HL-60/S4 (cell line): ENCODE data around the gene FOXB1.

ENCODE experiments used
- in situ Hi-C: fragments of 300-500 bp; cut with MboI; formaldehyde crosslinking; loops from 2 replicates; pipeline ENCODE4 v1.14.3; 2022; ENCODE audit warnings: low sequenced_read_pairs

The FOXB1 gene

GRCh38 chr15:60004009-60004845, at the start of gene FOXB1:
FOXB1 (plus strand) TSS chr15:60004311; CDS start chr15:60004964, 653 bp downstream.
- in situ Hi-C loops: no loop called here

GRCh38 chr15:59958288-59958687, 45.8 kb upstream of the FOXB1 start:
- in situ Hi-C loops: no loop called here

- in situ Hi-C loops: no loop called here
Measured at GRCh38 chr15:59960318-59960717, 43.8 kb upstream of the FOXB1 start.

GRCh38 chr15:59963322-59963721, 40.8 kb upstream of the FOXB1 start:
- in situ Hi-C loops: no loop called here

GRCh38 chr15:59963925-59964324, 40.2 kb upstream of the FOXB1 start:
- in situ Hi-C loops: no loop called here

- in situ Hi-C loops: no loop called here
Measured at GRCh38 chr15:59965741-59966140, 38.4 kb upstream of the FOXB1 start.

GRCh38 chr15:59966262-59966661, 37.8 kb upstream of the FOXB1 start:
- in situ Hi-C loops: no loop called here

GRCh38 chr15:59968314-59968713, 35.8 kb upstream of the FOXB1 start:
- in situ Hi-C loops: no loop called here

GRCh38 chr15:59972241-59972640, 31.9 kb upstream of the FOXB1 start:
- in situ Hi-C loops: no loop called here

- in situ Hi-C loops: no loop called here
Measured at GRCh38 chr15:59976480-59977271, 27.4 kb upstream of the FOXB1 start.

GRCh38 chr15:59991834-59992233, 12.3 kb upstream of the FOXB1 start:
- in situ Hi-C loops: no loop called here

GRCh38 chr15:59993041-59993750, 10.9 kb upstream of the FOXB1 start:
- in situ Hi-C loops: no loop called here

GRCh38 chr15:59993950-59994401, 10.1 kb upstream of the FOXB1 start:
- in situ Hi-C loops: no loop called here

GRCh38 chr15:59994526-59994887, 9.6 kb upstream of the FOXB1 start:
- in situ Hi-C loops: no loop called here

- in situ Hi-C loops: no loop called here
Measured at GRCh38 chr15:59994888-59995557, 9.1 kb upstream of the FOXB1 start.

- in situ Hi-C loops: no loop called here
Measured at GRCh38 chr15:59995568-59996297, 8.4 kb upstream of the FOXB1 start.

GRCh38 chr15:59996298-59997041, 7.6 kb upstream of the FOXB1 start:
- in situ Hi-C loops: no loop called here

- in situ Hi-C loops: no loop called here
Measured at GRCh38 chr15:59997070-59997701, 6.9 kb upstream of the FOXB1 start.
